DND-41 (cell line): Measurements from ENCODE around the gene PTGFRN.

Experiments
- CTCF ChIP-seq: IDR thresholded peaks from 2 replicates; pipeline ENCODE4 v1.5.1; 2012; ENCODE audit warnings: borderline replicate concordance, low read length, moderate library complexity, mild to moderate bottlenecking; ENCODE audit not compliant: poor library complexity, severe bottlenecking; ENCODE audit errors: extremely low read depth
- EZH2 ChIP-seq: IDR thresholded peaks from 3 replicates; pipeline ENCODE4 v1.6.1; 2012; ENCODE audit warnings: borderline replicate concordance, low read depth, mild to moderate bottlenecking, moderate library complexity, low read length, inconsistent platforms; ENCODE audit not compliant: severe bottlenecking

DNA sequence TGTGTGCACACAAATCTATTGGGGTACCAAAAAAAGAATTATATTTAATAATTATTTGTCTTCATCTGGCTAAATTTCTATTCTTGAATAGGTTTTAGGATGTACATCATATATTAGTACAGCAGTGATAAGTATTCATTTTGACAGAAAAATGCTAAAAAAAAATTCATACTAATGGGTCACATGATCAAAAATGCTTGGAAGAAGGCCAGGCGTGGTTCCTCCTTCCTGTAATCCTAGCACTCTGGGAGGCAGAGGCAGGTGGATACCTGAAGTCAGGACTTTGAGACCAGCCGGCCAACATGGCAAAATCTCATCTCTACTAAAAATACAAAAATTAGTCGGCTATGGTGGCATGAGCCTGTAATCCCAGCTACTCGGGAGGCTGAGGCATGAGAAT, 26.9 kb upstream of the PTGFRN start:
- TF ChIP-seq CTCF (no peak), EZH2 (no peak)
